GM19240 (cell line): ENCODE measurements around the gene MRPL49.
A peak's percentile ranks its signal among the peaks of the same experiment; 100 is the strongest.
"Not testable (repeated sequence)": the region's sequence is repeated elsewhere in the genome, so short reads cannot be mapped to it uniquely, and the experiment has no call there.

Experiments
- DNase-seq: peaks from one replicate; pipeline ENCODE4 v3.0.0; 2011; ENCODE audit warnings: low spot score; ENCODE audit not compliant: insufficient read length

Gene MRPL49

DNA sequence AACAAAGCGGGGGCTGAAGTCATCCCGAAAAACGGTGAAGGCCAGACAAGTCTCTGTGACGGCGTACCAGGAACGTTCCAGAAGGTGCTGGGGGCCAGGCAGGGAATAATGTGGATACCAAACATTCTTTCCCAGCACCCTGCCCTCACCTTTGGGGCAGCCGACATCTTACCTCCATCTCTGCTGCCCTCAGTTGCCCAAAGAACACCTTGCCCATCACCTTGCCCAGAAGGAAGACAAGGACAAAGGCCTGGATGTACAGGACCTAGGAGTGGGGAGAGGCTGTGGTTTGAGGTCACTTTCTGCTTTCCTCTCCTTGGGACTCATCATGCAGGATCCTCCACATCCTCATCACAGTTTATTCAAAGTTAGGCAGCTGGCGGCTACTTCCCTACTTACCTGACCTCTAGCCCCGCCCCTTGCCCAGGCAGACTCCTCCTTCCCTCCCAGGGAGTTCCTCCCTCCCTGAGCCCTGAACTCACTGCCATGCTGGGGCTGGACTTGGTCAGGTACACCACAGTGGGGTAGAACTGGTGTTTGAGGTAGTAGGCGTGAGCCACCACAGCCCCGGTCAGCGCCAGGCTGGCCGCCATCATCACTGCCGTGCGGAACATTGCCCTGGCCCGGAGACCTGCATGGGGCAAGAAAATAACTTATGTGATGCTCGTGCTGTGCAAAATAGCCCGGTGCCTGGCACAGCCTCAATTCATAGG is 11.0 kb downstream of the MRPL49 start:
- peak; percentile 36 for DNase-seq

DNA sequence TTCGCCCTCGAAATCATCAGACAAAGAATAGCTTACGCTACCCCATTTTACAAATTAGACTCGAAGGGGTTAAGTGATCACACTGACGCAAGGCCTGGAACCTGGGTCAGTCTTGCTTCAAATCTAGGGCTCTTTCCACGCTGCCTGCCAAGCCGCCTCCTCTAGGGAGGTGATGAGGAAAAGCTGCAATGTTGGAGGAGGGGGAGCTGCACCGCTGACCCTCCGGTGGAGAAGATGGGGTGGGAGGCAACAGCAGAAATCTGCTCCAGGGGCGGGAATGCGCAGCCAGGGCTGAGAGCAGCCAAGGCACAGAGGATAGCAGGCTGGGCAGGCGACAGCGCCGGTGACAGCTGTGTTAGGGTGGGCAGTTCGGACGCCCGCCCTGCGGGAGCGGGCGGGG is 11.6 kb downstream of the MRPL49 start:
- DNase-seq = no peak

DNA sequence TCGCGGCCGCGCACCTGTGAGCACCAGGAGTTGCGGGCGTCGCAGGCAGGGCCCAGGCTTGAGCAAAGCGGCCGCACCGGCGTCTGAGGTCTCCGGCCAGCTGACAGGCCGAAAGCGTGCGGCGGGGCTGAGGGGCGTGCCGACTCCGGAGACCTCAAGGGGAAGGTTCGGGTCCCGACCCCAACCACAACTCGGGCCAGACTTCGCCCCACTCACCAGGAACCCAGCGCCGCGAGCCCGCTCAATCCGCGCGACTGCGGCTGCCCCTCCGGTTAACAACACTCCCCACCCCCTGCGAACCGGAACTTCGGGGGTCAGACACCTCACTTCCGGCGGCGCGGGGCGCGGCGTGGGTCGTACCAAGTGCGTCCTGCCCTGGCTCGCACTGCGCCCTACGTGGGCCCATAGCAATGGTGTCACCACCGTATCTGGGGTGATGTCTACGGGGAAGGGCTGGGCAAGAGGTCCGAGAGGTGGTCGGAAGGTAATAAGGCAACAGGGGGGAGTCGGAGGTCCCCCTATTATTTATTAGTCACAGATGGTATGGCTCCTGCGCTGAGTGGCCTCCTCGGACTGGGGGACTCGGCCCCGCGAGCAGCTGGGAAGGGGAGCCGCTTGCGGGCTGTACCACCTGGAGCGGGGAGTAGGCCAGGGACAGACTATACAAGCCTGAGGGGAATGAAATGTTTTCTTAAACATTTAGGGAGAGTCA is 12.3 kb downstream of the MRPL49 start, which contains the start of gene SYVN1:
SYVN1 (minus strand) TSS at position 280 of the 712 bp plus-strand sequence. CDS start 918 bp downstream, outside the sequence.
- peak; percentile 75 for DNase-seq

DNA sequence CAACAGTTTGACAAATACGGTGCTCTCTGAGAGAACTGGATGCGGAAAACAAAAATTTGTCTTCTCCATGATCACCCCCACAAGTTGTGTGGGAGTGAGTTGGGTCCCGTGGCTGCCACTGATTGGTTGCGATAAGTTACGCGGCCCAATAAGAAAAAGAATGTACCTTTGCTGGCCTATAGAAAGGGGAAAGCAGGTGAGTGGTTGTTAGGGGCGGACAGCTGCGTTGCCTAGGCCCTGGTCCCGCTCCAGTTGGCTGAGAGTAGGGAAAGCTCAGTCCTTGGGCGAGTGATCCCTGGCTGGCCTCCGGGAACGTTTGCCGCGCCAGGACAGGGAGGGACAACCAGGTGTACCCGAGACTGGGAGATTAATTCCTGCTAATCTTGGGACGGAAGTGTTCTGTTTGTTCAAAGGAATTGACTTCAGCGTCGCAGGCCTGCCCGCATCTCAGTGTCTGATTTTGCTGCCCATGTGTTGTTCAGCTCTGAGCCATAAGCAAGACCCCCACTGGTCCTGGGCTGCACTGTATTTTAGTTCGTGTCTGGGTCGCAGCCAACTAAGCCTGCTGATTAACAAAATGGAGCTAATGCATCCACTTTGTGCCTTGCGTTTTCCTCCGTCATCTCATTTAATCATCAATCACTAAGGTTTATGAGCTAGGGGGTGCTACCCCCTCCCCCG is 13.0 kb downstream of the MRPL49 start:
- DNase-seq = peak; percentile 83

DNA sequence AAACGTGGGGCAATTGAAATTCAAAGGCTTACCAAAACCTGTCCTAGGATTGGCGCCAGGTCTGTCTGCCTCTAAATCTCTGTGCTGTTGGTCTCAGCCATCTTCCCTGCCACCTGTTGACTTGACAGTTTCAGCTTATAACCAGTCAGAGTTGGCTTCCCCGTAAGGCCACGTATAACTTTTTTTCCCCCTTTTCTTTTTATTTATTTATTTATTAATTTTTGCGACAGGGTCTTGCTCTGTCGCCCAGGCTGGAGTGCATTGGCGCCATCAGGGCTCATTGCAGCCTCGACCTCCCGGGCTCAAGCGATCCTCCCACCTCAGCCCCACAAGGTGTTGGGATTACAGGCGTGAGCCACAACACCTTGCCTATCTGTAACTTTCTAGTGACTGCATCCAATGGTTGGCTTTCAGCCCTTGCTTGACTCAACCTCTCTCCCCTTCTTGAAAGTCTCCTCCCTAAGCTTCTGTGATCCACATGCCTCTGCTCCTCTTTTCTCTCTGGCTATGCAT is 13.6 kb downstream of the MRPL49 start:
- no peak for DNase-seq

DNA sequence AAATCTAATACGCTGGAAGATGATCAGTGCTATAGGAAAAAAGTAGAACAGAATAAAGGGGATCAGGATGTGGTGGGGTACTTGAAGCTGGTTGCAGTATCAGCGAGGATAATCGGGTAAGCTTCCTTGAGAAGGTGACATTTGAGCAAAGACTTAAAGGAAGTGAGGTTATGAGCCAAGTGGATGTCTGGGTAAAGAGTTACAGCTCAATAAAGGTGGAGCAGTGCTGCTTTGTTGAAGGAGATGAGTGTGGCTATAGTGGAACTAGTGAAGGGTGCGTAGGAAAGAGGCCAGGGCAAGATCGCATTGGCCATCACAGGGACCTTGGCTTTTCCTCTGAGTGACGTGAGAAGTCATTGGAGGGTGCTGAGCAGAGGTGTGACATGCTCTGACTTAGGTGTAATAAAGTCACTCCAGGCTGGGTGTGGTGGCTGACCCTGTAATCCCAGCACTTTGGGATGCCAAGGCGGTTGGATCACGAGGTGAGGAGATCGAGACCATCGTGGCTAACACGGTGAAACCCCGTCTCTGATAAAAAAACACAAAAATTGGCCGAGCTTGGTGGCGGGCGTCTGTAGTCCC is 14.5 kb downstream of the MRPL49 start:
- no peak for DNase-seq

DNA sequence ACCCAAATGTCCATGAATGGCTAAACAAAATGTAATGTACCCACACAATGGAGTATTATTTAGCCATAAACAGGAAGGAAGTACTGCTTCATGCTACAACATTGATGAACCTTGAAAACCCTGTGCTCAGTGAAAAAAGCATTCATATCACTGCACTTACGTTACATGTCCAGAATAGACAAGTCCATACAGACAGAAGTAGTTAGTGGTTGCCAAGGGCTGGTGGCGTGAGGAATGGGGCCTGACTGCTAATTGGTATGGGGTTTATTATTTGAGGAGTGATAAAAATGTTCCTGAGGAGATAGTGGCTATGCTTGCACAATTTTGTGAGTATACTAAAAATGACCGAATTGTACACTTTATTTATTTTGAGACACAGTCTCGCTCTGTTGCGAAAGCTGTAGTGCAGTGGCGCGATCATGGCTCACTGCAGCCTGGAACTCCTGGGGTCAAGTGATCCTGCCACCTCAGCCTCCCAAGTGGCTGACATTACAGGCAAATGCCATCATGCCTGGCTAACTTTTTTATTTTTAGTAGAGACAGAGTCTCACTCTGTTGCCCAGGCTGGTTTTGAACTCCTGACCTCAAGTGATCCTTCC is 19.9 kb downstream of the MRPL49 start:
- no peak for DNase-seq

DNA sequence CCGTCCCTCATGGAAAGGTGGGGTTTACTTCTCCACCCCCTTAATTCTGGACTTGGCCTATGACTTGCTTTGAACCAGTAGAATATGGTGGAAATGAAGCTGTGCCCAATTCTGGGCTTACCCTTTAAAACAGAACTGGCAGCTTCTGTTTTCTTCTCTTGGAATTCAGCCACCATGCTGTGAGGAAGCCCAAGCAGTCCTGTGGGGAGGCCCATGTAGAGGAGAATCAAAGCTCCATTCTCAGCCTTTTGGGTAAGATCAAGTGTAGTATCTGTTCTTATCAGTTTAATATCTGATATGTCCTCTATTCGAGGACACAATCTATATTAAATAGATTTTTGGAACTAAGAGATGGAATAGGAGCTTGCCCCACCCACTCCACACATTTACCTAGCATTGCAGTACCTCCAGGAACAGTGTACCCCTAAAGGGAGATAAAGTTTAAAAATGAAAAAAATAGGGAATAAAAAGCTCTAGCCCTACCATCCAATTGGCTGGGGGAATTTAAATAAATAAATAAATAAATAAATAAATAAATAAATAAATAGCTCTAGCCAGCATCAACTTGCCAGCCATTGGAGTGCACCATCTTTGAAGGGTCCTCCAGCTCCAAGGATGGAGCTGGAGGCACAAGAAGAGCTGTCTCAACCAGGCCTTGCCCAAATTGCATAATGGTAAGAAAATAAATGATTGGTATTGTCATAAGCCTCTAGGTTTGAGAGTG is 25.4 kb downstream of the MRPL49 start:
- DNase-seq = no peak

DNA sequence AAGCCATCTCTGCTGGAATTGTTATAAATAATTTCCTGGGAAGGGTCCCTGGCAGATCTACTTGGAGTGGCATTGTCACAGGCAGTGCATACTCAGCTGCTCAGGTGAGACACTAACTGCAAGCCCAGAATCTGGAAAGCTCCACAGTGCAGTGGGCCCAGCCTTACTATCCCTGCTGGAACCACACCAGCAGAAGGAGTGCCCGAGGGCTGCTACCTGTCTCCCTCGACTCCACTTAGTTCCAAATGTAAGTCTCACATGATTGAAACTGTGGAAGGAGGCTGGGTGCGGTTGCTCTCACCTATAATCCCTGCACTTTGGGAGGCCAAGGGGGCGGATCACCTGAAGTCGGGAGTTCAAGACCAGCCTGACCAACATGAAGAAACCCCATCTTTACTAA is 26.5 kb downstream of the MRPL49 start:
- no peak for DNase-seq

DNA sequence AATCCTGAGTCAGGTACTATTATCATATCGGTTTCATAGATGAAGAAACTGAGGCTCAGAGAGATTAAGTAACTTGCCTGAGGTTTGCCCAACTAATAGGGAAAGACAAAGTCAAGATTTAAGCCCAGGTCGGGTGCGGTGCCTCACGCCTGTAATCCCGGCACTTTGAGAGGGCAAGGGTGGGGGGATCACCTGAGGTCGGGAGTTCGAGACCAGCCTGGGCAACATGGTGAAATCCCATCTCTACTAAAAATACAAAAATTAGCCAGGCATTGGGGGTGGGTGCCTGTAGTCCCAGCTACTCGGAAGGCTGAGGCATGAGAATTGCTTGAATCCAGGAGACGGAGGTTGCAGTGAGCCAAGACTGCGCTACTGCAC is 28.0 kb downstream of the MRPL49 start:
- not testable (repeated sequence) for DNase-seq

DNA sequence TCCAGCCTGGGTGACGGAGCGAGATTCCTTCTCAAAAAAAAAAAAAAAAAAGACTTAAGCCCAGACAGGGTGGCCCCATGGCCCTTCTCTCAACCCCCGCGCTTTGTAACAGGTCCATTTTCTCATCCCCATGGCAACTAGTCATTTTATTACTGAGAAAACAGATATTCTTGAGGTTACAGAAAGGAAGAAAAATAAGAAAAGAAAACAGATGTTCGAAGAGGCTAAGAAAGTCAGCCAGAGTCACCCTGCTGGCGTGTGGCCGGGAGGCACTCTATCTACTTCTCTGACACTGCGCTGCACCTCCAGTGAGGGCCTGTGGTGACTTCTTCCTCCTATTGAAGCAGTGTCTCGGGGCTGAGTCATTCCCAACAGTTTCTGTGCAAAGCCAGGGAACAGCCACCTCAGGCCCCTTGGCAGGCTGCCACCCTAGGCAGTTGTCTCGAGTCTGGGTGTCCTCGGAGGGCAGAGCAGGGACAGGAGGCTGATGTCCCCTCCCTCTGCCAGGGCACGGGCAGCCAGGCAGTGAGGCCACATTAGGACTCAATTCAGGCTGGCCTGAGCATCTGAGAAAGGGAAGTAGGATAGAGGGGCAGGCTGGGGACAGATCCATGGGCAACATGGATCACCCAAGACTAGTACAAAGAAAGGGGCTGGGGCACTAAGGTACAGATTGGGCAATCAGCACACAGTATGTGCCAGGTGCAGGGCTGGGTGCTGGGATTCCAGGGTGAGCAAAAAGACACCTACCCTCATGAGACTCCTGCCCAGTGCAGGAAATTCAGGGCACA is 28.6 kb downstream of the MRPL49 start:
- no peak for DNase-seq

DNA sequence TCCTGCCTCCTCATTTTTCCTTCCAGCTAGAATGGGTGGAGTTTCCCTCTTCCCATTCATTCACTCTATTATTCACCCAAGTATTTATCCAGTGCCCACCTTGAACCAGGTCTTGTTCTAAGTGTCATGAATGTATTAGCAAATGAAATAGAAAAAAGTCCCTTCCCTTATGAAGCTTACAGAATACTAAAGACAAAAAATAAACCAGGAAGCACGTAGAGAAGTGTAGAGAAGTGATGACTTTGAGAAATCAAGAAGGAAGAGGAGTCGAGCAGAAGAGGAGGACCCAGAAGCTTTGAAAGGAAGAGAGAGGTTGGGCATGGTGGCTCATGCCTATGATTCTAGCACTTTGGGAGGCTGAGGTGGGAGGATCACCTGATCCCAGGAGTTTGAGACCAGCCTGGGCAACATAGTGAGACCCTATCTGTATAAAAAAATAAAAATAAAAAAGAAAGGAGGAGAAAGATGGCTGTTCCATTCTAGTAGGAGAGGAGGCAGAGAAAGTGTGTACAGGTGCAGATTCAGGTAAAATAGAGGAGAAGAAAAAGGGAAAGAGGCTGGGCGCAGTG is 29.3 kb downstream of the MRPL49 start:
- DNase-seq = no peak

DNA sequence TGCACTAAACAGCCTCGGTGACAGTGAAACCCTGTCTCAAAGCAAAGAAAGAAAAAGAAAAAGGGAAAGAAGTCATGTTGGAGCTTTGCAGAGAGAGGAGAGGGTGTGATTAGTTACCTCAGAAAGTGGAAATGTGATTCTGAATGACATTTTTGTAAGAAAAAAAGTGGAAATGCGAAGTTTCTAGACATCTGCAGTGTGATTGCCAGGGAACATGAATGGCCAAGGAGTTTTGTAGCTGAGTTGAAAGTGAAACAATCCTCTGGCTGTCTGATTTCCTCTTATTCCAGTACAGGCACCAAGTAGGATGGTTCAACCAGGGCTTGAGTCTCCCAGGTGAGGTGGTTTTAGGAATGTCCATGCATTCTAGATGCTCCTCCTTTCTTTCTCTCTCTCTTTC is 30.0 kb downstream of the MRPL49 start:
- DNase-seq = no peak

DNA sequence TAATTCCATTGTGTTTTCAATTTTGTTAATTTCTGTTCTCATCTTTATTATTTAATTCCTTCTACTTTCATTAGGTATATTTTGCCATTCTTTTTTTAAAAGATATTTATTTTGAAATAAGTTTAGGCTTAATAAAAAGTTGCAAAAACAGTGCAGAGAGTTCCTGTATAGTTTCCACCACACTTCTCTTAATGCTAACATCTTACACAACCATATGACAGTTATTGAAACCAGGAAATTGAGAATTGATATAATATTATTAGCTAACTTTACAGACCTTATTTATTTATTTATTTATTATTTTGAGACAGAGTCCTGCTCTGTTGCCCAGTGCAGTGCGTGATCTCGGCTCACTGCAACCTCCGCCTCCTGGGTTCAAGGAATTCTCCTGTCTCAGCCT is 34.1 kb downstream of the MRPL49 start:
- DNase-seq = no peak

DNA sequence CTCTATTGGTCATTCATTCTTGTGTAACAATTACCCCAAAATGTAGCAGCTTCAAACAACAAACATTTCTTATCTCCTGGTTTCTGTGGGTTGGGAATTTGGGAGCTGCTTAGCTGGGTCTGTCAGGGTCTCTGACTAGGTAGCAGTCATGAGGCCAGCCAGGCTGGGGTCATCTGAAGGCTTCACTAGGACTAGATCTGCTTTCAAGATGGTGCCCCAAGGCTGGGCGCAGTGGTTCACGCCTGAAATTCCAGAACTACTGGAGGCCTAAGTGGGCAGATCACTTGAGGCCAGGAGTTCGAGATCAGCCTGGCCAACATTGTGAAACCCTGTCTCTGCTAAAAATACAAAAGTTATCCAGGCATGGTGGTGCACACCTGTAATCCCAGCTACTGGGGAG is 34.8 kb downstream of the MRPL49 start:
- DNase-seq = no peak

DNA sequence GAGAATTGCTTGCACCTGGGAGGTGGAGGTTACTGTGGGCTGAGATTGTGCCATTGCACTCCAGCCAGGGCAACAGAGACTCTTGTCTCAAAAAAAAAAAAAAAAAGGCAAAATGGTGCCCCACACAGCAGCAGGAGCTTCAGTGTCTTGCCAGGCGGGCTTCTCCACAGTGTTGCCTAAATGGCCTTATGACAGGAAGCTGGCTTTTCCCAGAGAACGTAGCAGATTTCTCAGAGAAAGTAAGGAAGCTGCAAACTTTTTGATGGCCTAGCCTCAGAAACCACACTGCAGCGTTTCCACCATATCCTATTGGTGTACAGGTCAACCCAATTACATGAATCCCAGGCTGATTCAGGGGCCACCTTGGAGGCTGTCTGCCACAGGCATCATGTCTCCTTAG is 35.2 kb downstream of the MRPL49 start:
- no peak for DNase-seq

DNA sequence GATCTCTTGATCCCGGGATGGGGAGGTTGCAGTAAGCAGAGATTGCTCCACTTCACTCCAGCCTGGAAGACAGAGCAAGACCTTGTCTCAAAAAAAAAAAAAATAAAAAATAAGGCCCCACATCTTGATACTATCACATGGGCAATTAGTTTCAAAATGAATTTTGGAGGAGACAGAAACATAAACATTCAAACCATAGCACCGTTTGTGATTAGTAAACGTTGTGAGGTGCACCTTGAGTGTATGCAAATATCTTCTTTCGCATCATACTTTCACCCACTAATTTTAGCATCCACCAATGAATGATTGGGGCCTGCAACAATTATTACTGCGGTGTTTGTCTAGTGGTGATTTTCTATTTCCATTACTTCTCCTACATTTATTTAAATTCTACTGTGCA is 36.9 kb downstream of the MRPL49 start:
- DNase-seq = no peak

DNA sequence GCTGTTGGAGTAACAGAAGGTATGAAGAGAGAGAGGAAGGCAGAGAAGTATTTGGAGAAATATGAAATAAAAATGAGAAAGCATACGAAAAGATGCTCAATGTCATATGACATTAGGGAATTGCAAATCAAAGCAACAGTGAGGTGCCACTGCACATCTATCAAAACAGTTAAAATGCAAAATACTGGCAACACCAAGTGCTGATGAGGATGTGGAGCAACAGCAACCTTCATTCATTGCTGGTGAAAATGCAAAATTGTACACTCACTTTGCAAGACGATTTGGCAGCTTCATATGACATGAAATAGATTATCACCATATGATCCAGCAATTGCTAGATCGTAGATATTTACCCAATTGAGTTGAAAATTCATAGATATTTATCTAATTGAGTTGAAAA is 38.5 kb downstream of the MRPL49 start:
- no peak for DNase-seq

DNA sequence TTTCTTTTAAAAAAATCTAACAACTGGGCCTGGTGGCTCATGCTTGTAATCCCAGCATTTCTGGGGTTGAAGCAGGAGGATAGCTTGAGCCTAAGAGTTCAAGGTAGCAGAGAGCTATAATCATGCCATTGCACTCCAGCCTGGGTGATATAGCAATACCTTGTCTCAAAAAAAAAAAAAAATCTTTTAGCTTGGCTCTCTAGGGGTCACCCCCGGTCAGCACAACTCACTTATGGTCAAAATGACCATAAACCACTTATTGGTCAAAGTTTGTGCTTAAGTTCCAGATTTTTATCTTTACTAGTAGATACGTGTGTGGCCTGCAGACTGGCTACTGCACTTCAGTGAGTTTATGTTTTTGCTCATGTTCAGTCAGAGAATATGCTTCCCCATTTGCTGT is 41.6 kb downstream of the MRPL49 start:
- no peak for DNase-seq
